RPMI8226 (cell line): Measurements from ENCODE around the gene TNXB.

Source experiments
- DNase-seq: peaks from one replicate; pipeline ENCODE4 v3.0.0-alpha.2; 2015

The TNXB gene

DNA sequence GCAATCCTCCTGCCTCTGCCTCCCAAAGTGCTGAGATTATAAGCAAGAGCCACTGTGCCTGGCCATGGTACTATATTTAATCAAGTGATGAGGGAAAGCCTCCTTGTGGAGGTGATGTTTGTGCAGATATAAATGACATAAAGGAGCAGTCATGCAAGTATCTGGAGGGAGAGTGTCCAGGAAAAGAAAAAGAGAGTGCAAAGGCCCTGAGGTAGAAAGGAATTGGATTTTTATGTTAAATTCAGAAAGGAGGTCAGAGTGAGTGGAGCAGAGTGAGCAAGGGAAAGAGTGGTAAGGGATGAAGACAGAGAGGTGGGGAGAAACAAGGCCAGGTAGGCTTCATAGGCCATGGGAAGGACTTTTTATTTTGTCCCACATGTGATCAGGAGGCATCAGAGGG, 28.3 kb upstream of the TNXB start:
- no peak for DNase-seq

DNA sequence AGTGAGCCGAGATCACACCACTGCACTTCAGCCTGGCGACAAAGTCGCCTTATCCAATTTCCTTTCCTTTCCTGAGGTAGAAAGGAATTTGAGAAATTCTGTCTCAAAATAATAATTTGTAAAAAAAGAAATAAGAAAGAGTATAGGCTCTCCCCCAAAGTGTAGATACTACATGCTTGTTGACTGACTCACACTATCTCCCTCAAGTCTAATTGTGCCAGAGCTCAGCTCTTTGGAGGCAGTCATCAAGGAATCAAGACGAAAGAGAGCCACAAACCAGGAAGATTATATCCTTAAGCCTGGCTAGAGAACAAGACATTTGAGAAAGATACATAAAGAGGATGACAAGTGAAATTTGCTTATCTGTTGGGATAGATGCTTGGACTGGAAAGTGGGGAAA, 24.6 kb upstream of the TNXB start:
- DNase-seq = no peak

DNA sequence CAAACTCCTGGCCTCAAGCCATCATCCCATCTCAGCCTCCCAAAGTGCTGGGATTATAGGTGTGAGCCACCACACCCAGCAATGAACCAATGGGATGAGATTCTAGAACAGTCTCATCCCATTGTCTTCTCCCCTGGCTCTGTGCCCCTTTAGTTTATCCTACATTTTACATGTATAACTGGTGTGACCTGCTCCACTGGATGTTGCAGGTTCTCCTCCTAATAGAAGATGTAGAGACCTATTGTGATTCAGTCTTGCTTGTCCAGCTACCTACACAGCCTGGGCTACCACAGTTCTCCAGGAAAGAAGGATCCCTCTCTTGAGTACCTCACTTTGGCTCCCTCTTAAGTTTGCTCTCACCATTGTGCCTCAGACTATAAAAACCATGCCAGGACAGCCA, 23.0 kb upstream of the TNXB start:
- DNase-seq = no peak

DNA sequence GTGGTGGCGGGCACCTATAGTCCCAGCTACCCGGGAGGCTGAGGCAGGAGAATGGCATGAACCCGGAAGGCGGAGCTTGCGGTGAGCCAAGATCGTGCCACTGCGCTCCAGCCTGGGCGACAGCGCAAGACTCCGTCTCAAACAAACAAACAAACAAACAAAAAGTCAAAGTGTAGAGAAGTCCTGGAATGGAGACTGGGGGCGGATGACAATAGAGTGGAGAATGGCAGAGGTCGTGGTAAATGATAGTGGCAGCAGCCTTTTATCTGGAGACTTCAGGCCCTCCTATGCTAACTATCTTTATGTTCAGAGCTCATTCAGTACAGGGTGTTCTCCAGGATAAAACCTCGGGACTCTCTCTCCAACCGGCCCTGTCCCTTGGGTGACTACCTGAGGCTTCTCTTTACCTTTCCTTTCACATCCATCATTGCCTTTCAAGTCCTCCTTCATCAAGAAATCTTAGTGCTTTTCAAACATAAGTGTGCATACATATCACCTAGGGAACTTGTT, 22.4 kb upstream of the TNXB start:
- DNase-seq = no peak

DNA sequence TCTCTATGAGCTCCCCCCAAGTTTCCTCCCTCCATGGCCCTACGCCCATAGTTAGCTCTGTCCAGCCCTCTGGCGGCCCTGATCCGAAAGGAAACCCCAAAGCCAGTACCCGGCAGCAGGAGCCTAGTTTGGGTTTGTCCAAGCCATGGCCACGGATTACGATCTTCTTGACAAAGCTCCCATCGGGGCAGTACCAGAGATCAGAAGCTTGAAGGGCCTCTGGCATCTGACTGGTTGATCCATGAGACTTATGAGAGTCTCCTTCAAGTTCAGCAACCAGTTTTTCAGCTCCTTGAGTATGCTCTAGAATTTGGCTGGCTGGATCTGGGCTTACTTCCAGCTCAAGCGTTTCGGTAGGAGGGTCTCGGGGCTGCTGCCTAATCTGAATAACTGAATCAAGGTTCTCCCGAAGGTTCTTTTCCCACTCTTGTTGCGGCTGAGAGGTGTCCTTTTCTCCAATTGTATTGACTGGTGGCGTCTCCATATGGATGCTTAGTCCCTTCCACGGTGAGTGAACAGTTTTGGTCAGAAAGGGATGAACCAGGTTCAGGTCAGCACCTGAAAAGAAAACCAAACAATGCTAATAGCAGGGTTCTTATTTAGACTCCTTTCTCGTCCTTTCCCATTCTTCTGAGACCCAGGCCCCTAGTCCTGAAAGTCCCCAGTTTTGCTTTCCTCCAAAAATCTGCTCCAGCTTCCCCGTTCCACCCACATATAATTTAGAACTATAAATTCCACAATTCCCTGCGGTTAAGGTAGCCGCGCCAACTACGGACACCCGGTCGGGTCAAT, 20.4 kb upstream of the TNXB start:
- no peak for DNase-seq

DNA sequence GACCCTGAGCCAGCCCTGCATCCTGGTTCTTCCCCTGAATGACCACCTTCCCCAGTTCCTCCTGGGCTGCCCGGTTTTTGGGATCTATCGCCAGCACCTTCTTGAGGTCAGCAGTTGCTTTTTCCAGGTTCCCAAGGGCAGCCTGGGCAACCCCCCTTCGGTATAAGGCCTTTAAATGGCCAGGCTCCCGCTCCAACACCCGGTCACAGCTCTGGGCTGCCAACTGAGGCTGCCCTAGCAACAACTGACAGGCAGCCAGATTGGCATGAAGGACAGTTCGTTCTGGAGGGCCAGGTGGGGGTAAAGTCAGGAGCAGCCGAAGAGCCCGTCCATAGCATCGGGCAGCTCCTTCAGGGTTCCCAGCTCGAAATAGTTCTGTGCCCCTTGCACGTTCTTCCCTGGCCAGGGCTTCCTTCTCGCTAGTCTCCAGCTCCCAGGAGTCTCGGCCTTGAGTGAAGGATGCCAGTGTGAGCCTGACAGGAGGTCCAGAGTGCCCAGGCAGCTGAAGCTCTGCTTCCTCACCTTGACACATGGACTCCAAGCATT, 19.7 kb upstream of the TNXB start:
- DNase-seq = no peak

DNA sequence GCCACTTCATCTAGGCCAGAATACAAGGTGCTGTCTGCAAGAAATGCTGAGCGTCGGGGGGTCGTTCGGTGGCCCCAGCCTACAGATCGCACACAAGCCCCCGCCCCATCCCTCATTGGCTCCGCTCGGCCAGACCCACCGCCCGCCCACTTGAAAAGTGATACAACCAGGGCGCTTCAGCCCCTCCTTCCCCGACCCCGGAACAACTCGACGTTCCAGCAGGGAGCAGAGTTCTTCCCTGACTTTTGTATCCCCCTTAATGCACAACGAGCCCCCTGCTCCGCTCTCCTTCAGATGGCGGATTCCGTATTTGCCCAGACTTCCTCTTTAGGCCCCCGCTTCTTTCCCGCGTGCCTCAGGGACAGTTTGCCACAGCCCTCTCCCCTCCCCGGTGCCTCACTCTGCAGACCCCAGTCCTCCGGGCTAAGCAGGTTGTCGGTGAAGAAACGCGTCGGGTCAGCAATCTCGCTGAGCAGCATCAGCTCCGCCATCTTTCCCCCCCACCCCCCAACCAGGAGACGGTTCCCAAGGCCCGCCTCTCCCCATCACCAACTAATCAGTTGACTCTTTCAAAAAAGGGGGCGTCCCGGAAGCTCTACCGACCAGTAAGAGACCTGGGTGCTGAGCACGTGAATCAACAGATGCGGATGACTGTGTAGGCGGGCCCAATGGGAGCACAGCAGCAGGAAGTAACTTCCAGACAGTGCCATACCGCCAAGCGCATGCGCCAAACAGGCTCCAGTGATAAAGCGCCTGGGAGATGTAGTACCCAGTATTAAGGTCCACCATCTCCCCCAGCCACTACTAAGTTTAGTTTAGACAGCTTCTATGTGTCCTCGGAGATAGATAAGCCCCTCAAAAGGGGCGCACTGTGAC, 18.8 kb upstream of the TNXB start, which contains the start of gene ATF6B:
Gene ATF6B (minus strand): TSS at position 530 of the 876 bp plus-strand sequence. CDS start 39 bp downstream, at position 491.
- peak; percentile 99 for DNase-seq

DNA sequence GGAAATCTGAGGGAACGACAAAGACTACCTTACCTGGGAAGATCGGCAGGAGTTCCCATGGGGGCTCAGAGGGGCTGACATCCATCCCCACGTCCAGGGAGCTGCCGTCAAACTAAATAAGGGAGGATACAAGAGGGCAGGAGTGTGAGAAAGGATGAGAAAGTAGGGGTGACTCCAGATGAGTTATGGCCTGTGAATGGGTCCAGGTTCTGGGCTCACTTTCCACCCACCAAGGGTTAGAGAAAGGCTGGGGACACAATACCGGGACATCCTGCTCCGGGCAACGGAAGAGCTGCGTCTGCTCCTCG, 18.2 kb upstream of the TNXB start:
- no peak for DNase-seq

DNA sequence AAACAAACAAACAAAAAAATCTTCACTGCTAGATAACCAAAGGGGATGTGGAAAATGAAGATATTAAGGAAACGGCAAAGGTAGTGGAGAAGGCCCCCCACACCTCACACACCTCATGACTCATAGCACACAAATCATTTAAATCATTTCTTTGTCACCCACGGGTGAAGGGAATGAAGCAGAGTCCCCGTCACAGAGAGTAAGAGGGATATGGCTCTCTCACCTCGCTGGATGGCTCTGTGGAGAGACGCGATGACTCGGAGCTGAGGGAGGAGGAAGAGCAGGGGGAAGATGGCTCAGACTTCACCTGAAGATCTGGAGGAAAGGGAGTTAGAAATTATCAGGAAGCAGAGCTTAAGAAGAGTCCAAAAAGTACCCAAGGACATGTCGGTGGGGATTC, 17.7 kb upstream of the TNXB start:
- no peak for DNase-seq

DNA sequence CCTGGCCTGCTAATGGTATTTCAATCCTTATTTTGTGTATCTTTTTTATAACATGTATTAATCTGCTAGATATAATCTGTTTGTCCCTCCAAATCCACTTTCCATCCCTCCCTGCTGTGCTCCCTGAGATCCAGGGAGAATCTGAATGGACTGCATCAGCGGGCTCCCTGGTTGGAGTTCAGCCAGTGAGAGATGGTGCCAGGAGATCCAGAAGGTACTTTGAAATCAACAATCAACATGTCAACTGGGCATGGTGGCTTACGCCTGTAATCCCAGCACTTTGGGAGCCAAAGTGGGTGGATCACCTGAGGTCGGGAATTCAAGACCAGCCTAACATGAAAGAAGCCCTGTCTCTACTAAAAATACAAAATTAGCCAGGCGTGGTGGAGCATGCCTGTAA, 14.5 kb upstream of the TNXB start:
- DNase-seq = no peak

DNA sequence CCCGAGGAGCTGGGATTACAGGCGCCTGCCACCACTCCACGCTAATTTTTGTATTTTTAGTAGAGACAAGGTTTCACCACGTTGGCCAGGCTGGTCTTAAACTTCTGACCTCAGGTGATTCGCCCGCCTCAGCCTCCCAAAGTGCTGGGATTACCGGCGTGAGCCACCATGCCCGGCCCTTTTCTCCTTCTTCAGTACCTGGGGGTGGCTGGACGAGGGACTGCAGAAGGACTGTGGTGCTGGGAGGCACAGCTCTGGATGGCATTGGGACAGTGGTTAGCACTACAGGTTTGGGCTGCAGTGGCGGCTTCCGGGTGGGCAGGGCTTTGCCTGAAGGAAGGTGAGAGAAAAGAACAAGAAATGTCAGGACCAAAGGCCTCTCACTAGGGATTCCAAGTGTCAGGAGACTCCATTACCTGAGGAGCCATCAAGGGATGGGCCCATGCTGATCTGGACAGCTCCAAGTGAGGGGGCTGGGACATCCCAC, 11.5 kb upstream of the TNXB start:
- DNase-seq = no peak

DNA sequence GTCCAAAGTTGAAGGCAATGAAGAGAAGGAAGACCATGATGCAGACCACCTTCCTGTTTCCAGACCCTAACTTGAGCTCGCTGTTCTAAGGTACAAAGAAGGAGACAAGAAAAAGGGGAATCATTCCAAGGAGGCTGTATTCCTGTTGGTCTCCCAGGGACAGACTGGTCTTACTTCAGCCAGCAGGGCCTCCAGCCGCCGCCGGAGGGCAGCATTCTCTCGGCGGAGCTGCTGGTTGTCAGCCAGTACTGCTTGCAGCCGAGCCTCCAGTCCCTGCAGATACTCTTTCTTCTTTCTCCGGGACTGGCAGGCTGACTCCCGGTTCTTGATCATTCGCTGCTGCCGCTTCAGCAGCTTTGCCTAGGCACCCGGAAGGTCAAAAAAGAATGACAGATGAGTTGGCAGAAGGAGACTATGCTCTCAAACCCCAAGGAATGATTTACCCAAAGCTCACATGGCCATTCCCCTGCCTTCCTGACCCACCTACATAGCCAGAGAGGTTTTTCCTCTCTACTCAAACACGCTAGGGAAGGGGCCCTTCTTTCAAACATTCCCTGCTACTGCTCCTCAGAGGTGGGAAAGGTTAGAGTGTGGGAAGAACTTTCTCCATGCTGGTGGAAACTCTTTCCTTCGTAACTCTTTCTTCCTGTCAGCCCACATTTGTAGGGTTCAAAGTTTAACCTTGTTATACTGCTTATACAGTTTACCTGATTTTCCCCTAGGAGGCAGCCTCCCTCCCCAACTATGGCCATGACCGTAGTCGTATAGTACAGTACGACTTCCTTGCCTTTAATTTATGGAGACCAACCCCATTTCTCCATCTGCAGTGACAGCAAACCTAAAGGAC, 9.9 kb upstream of the TNXB start:
- DNase-seq = peak; percentile 77

DNA sequence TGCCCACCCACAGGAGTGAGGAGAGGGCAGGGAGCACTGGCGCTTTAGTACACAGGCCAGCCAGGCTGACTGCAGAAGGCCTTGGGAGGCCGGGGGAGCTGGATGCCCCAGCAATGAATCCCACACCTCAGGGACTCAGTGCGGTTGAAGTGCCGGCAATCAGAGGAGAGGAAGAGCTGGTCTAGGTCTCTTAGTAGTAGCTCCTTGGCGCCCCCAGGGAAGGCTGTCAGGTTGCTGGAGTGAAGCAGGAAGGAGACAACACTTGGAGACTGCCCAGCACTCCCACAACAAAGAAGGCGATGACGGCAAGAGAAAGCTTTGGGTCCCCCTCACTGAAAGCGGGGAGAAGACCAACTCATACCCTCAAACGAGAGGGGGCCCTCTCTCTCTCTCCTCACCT, 8.3 kb upstream of the TNXB start:
- DNase-seq = no peak

DNA sequence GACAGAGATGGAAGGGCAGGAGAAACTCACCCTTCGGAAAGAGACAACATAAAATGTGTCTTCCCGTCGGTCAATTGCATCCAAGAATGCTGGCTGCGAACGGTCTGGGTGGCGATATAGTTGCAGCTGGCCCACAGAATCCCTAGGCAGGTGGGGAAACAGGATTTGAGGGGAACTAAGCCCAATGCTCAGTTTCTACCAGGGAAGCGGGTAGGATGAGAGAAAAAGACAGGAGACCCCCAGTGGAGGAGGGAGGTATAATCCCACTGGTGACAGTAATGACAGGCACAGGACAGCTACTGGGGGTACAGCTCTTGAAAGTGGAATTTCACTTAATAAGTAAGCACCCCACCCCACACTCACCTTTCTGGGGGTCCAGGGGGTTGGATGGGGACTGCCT, 7.5 kb upstream of the TNXB start:
- DNase-seq = no peak

DNA sequence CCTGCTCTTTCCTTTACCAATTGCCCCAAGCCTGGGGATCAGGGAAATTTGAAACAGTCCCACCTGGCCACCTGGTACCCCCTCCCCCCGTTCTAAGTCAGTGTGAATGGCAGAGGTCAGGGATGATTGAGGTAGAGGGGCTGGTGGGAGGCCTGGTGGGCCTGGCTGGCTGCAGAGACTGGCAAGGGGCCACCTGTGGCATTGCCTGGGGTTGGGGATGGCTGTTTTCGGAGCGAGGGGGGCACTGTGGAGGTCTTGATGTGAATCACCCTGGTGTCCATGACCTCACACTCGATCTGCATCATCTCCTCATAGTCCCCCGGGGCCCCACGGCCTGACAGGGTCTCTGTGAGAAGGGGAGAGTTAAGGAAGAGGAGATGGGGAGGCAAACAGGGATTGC, 6.5 kb upstream of the TNXB start:
- DNase-seq = no peak

DNA sequence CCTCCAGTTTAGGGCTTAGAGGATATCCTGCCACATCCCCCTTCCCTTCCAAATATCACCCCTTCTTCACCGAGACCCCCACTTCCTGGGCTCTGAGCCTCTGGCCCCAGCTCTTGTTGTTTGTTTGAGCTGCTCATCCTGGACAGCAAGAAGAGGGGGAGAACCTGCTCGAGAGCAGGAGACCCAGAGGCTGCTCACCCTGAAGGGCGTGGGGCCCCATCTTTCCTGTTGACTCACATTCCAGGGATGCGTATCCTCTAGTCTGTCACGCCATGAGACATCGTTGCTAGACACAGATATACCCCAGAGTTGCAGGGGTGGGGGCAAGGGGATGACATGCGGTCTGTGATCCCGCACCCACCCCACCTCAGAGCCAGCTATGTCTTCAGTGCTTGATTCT, 5.7 kb upstream of the TNXB start:
- no peak for DNase-seq

DNA sequence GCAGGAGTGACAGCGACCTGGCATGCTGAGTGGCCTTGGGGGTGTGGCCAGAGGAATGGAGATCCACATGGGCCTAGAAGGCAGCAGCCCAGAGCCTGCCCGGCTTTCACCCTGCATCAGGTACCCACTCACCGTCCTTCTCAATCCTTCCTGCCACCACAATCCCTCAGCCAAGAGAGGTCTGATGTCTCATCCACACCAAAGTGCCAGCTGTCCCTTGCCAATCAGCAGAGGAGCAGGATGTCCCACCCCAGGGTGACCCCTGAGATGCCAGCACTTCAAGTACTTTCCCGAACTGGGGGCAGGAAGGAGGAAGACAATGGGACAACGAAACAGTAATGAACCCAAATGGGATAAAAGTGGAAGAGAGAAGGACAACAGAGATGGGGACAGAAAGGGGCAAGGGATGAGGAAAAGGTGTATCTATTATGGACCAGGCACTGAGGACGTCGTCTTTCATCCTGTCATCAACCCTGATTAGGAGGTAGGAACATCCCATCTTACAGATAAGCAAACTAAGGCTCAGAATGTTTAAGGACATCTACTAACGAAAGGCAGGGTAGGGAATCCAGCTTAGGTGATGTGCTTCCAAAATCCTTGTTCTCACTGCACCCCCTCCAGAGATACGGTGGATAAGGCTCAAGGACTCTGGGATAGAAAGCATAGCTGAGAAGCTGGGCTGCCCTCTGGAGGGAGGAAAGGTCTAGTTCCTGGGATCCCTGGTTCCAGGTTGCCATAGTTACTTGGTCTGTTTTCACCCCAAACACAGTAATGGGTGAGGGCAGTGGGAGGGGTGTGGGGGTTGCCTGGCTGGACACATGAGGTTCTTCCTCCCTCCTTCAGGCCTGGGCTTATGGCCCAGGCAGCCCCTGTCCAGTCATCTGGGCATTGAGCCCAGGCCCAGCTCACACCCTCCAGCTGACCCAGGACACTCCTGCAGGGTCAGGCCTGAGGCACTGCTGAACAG, 4.5 kb upstream of the TNXB start:
- no peak for DNase-seq

DNA sequence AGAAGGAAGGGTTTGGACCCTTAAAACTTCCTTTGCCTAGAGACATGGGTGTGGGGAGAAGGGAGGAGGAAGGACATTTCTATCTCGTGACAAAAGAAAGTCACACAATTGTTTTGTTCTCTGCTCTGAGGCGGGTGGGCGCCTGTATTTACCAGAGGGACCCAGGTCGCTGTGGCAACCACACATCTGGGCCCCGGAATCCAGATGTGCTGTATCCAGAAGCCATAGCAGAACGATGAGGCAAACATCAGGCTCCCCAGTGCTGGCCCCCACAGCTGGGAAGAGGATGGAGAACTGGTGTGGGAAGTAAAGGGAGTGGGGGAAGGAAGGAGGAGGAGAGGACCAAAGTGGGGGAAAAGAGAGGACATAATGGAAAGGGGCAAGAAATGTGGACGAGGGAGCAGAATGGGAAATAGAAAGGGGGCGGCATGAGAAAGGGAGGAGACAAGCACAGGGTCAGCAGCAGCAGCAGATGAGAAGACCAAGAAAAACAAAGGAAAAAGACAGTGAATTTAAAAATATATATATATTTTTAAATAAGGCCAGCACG, 3.4 kb upstream of the TNXB start:
- DNase-seq = no peak

DNA sequence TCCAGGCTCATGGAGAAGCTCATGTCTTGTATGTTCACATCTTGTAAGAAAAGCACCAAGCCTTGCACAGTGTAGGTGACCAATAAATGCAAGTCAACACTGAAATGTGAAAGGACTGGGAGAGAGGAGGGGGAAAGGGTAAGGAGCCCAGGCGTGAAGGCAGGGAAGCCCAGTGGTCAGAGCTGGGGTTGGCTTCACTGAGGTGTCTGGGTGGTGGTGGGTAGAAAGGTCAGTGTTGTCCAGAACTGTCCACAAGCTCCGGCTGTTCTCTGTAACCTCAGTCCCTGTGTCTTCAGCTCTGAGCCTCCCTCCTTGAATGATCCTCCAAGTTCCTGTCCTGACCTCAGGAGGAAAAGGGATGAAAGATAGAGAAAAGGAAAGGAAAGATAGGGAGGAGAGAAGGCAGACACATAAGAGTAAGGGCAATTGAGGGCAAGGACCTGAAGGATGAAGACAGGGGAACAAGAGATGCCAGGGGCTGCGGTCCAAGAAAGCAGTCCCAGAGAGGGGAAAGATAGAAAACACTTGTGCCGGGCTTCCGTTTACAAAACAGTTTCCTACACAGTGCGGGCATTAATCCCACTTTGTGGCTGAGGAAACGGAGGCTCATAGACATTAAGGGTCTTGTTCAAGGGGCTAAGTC, 2.4 kb upstream of the TNXB start:
- no peak for DNase-seq

DNA sequence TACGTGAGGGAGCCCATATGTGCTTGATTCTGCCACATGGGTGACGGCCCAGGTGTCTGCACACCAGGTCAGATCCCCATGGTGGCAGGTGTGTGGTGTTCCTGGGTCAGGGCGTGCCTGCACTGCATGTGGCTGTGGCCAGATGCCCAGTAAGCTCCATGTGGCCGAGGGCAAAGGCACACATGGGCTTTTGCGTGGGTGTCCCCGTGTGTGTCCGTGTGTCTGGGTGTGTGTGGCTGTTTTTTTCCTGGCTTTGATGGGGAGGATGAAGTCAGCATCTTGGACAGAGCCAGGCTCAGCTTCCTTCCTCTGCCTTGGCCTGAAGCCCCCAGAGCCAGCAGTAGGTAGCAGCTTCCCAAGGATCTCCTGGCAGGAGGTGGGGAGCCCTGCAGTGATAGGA, 1.5 kb upstream of the TNXB start:
- no peak for DNase-seq

DNA sequence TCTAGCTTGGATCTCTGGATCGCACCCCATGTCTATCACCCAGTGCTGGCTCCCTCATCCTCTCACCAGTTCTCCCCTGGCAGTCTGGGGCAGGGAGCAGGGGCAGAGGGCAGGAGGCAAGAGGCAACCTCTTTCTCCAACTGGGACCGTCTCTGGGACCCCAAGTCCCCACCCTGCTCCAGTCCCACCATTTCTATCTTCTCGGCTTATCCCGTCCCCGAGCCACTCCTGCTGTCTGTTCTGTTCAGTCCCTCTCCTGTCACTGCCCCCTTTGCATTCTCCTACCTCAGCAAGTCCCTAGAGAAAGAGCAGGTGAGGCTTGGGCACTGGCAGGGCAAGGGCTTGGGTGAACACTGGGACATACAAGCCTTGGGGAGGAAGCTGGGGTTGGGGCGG, 625 bp upstream of the TNXB start:
- no peak for DNase-seq
